Ovary (tissue), 9 donors: ENCODE measurements around the gene DAPK1. TPM values are rescaled to one million over a fixed set of nuclear protein-coding genes. Genes with fewer than 3 reads are reported as not detected.

Experiments used
- DNase-seq, 5 donors: peaks; one replicate each; pipeline ENCODE4 v3.0.0-alpha.2; 2019 to 2020
- H3K27ac ChIP-seq, 2 donors: fragments of 200-600 bp; one replicate each; pipeline versions ENCODE4 v1.5.1 to v1.8.0; 2019 to 2022
- H3K27me3 ChIP-seq: fragments of 200-600 bp; one replicate; pipeline ENCODE4 v1.8.0; 2022
- H3K36me3 ChIP-seq: fragments of 200-600 bp; sonication (generic); one replicate; pipeline ENCODE4 v1.5.1; 2019
- H3K4me1 ChIP-seq: one replicate; pipeline ENCODE4 v1.8.1; 2013; ENCODE audit warnings: mild to moderate bottlenecking, moderate library complexity; ENCODE audit not compliant: insufficient read depth
- H3K4me3 ChIP-seq: fragments of 200-600 bp; sonication (generic); one replicate; pipeline ENCODE4 v1.5.1; 2017
- H3K9me3 ChIP-seq, 2 donors: fragments of 200-600 bp in 1 of 2; sonication (generic) in 1 of 2; one replicate each; pipeline versions ENCODE4 v1.5.1 to v1.8.1; 2013 to 2019; ENCODE audit warnings: mild to moderate bottlenecking in 1 of 2, moderate library complexity in 1 of 2
- CTCF ChIP-seq, 3 donors: fragments of 450-650 bp in 2 of 3; fragments of 200-600 bp in 1 of 3; IDR thresholded peaks; one replicate each; pipeline versions ENCODE4 v1.5.1 to v1.8.0; 2016 to 2022; ENCODE audit warnings: antibody characterized with exemption in 3 of 3, mild to moderate bottlenecking in 1 of 3
- EP300 ChIP-seq: sonication (generic); formaldehyde crosslinking; IDR thresholded peaks from one replicate; pipeline ENCODE4 v1.6.1; 2017; ENCODE audit warnings: antibody characterized with exemption
- POLR2A ChIP-seq: fragments of 450-650 bp; IDR thresholded peaks from one replicate; pipeline ENCODE4 v1.6.1; 2017; ENCODE audit warnings: antibody characterized with exemption, mild to moderate bottlenecking, moderate library complexity
- WGBS, 3 donors: extraction: QIAGEN DNeasy Blood & Tissue Kit in 1 of 3; methylation state at CpG; one replicate each; pipeline versions ENCODE4 v1.1.5 to v1.1.7; 2013 to 2017; 5-methylcytosine and 5-hydroxymethylcytosine counted together
- intact Hi-C, 4 donors: fragments of 100-400 bp; cut with DNase I; formaldehyde crosslinking; loops; one replicate each; pipeline versions ENCODE4 v1.11.0 to v1.15.1; 2022 to 2023
- polyA plus RNA-seq, 2 donors: library from polyadenylated mRNA; stranded (reverse); fragments of 200-250 nt in 1 of 2; fragments of 350-450 nt in 1 of 2; fragmentation: Illumina TruSeq in 1 of 2; extraction: RNeasy Lipid Tissue Mini Kit (QIAGEN cat#74804) in 1 of 2; gene quantifications; one replicate each; pipeline ENCODE4 v1.2.3, GENCODE V29; 2013 to 2014
- total RNA-seq, 7 donors: library from RNA; depleted of rRNA in 2 of 7; stranded (reverse); fragments of >200 nt in 2 of 7; fragmentation: NEBNext Ultra II Directional in 3 of 7; extraction: Animal tissue kit (Norgen Biotek cat#: 25700) in 3 of 7; gene quantifications; one replicate each; pipeline versions ENCODE4 v1.1.0 to v1.2.4, GENCODE V29; 2016 to 2023
- donor health status: DM: no; HTN: no; CAD: no; lungs with moderate emphysema.
- donor health status: DM: no; HTN: no; CAD: no.
- donor health status: Bipolar disorder and iron deficiency.
- donor health status: DM: yes; HTN: yes; CAD: no.
- donor health status: DM: no; HTN: no; CAD: no.
- donor health status: DM: yes; HTN: yes; CAD: no.

Gene DAPK1
- total and polyA plus RNA-seq, 9 donors, result 39.3 to 133 (median 89.6) TPM

- Histone ChIP-seq H3K27ac (no peak overlapping the region), H3K27me3 (no peaks in the 10 kb centered on the region), H3K36me3 (no peaks in the 10 kb centered on the region), H3K9me3 (no peaks in the 10 kb centered on the region), H3K4me1 (peaks cover 13% of the 10 kb centered on the region), H3K4me3 (no peak overlapping the region)
- TF ChIP-seq CTCF (IDR thresholded peaks at IDR 0.05) (no peak), POLR2A (no peak), EP300 (no peak)
- no peak for DNase-seq
- WGBS, 3 donors, result 80 to 88% (median 86%) methylated on average over 9 of the region's 9 CpGs
- intact Hi-C loops, result no loop called here
Measured at GRCh38 chr9:87586731-87587355, 89.2 kb downstream of the DAPK1 start.

- Histone ChIP-seq H3K36me3 (no peaks in the 10 kb centered on the region), H3K27ac (no peak overlapping the region), H3K4me1 (peaks cover 14% of the 10 kb centered on the region), H3K27me3 (no peaks in the 10 kb centered on the region), H3K4me3 (no peak overlapping the region), H3K9me3 (no peaks in the 10 kb centered on the region)
- WGBS, 3 donors, result 94 to 95% (median 94%) methylated on average over 6 of the region's 6 CpGs
- intact Hi-C loops, result no loop called here
- TF ChIP-seq EP300 (no peak), POLR2A (no peak), CTCF (IDR thresholded peaks at IDR 0.05) (no peak)
- no peak for DNase-seq
Measured at GRCh38 chr9:87587356-87587745, 89.7 kb downstream of the DAPK1 start.

GRCh38 chr9:87587864-87588263 is 90.2 kb downstream of the DAPK1 start:
- WGBS, 3 donors, result 95 to 100% (median 96%) methylated on average over 2 of the region's 2 CpGs
- peaks cover 14% of the 10 kb centered on the region for H3K4me1 ChIP-seq
- H3K36me3 ChIP-seq, result no peaks in the 10 kb centered on the region
- H3K27me3 ChIP-seq, result no peaks in the 10 kb centered on the region
- H3K27ac ChIP-seq, result no peak overlapping the region
- no peaks in the 10 kb centered on the region for H3K9me3 ChIP-seq
- no peak for TF ChIP-seq POLR2A
- TF ChIP-seq CTCF (IDR thresholded peaks at IDR 0.05), result no peak
- TF ChIP-seq EP300, result no peak
- H3K4me3 ChIP-seq, result no peak overlapping the region
- intact Hi-C loops, result no loop called here
- no peak for DNase-seq

- Histone ChIP-seq H3K36me3 (no peaks in the 10 kb centered on the region), H3K27ac (no peak overlapping the region), H3K4me1 (peaks cover 17% of the 10 kb centered on the region), H3K27me3 (no peaks in the 10 kb centered on the region), H3K9me3 (no peaks in the 10 kb centered on the region), H3K4me3 (no peak overlapping the region)
- no peak for TF ChIP-seq CTCF (IDR thresholded peaks at IDR 0.05)
- TF ChIP-seq EP300, result no peak
- intact Hi-C loops, result no loop called here
- no peak for DNase-seq
Measured at GRCh38 chr9:87588339-87588738, 90.7 kb downstream of the DAPK1 start.
